Measurements from ENCODE around the gene YJEFN3.

DNA sequence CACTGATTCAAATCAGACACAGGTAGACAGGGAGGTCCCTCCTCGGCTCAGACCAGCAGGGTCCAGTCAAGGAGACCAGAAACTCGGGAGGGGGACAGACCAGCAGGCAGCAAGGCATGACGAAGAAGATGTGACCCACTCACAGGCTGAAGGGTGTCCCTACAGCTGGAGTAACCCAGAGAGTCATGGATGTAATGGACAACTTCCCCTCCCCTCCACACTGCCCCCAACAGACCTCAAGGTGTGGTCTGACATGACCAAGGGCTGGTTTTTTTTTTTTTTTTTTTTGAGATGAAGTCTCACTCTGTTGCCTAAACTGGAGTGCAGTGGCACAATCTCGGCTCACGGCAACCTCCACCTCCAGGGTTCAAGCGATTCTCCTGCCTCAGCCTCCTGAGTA lies 55.6 kb downstream of the YJEFN3 start:
- TF ChIP-seq POLR2A (IDR thresholded peaks at IDR 0.05), result no peak
- TF ChIP-seq, protein P1, sequence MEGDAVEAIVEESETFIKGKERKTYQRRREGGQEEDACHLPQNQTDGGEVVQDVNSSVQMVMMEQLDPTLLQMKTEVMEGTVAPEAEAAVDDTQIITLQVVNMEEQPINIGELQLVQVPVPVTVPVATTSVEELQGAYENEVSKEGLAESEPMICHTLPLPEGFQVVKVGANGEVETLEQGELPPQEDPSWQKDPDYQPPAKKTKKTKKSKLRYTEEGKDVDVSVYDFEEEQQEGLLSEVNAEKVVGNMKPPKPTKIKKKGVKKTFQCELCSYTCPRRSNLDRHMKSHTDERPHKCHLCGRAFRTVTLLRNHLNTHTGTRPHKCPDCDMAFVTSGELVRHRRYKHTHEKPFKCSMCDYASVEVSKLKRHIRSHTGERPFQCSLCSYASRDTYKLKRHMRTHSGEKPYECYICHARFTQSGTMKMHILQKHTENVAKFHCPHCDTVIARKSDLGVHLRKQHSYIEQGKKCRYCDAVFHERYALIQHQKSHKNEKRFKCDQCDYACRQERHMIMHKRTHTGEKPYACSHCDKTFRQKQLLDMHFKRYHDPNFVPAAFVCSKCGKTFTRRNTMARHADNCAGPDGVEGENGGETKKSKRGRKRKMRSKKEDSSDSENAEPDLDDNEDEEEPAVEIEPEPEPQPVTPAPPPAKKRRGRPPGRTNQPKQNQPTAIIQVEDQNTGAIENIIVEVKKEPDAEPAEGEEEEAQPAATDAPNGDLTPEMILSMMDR (IDR thresholded peaks at IDR 0.05), result no peak

Measured in body of pancreas (tissue), 4 donors.